ENCODE measurements around the gene MORN1.
"Not testable (repeated sequence)": the region's sequence is repeated elsewhere in the genome, so short reads cannot be mapped to it uniquely, and the experiment has no call there.

The MORN1 gene

DNA sequence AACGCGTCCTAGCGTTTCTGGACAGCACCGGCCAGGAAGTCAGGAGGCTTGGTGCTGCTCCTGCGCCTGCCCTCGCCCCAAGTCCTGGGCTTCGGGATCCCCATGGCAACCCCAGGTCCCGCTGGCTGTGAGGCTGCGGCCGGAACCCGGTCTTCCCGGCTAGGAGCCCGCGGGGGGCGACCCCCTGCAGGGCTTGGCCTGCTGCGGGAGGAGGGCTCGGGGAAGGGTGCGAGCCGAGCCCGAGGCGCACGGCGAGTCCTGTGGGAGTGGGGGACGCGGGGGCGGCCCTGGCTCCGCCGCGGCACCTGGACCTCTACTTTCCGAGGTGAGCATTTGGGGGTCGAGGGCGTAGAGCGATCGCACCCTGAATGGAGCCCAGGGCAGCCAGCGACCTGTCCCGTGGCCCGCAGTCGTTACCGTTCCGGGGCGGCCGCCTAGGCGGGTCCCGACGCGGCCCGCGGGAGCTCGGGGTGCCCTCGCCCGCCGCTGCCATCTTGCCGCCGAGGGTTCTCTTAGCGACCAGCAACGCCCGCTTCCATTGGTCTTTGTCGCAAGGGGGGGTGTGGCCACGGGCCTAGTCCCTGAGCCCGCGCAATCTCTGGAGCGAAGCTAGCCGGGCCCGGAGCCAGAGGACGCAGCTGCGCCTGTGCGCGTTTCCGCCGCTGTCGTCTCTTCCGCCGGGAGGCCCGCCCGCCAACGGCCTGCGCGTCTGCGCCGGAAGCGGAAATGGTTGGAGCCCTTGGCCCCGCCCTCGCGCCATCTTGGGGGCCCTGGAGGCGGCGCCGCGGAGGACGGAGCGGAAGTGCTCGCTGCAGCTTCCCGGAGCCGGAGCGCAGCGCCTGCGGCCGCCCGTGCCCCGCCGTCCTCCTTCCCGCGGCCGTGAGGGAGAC, at the start of gene MORN1, which contains the start of gene RER1:
Gene MORN1, minus strand, starts transcription at position 514 of the 890 bp plus-strand sequence. Its CDS starts 21 bp downstream, at position 493.
Gene RER1, plus strand, starts transcription at position 801 of the 890 bp plus-strand sequence. CDS start 3,950 bp downstream, outside the sequence.
- DNase-seq (ENCODE audit: low spot score) = peak; percentile 99

GRCh38 chr1:2440346-2440745, 49.0 kb upstream of the MORN1 start:
- not testable (repeated sequence) for DNase-seq (ENCODE audit: low spot score)

- DNase-seq (ENCODE audit: low spot score) = no peak
These were observed 48.0 kb upstream of the MORN1 start for GRCh38 chr1:2439369-2439768.

DNA sequence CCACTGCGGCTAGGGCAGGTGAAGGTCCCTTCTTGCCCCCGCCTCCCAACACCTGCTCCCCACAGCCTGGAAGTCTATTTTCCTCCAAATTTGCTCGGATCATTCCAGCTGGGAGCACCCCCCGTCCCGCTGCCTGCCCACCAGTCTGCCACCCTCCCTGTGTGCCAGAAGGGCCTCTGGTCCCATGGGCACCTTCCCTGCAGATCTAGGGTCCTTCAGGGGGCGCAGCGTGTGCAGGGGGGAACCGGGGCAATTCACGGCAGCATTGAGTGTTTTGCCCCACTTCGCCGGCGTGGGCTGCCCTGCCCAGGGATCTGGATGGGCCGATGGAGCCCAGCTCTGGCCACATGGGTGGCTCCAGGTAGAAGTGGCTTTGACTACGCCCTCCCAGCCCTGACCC, 47.3 kb upstream of the MORN1 start:
- no peak for DNase-seq (ENCODE audit: low spot score)

GRCh38 chr1:2438038-2438437, 46.7 kb upstream of the MORN1 start:
- no peak for DNase-seq (ENCODE audit: low spot score)

GRCh38 chr1:2437617-2438016, 46.3 kb upstream of the MORN1 start:
- DNase-seq (ENCODE audit: low spot score) = no peak

DNA sequence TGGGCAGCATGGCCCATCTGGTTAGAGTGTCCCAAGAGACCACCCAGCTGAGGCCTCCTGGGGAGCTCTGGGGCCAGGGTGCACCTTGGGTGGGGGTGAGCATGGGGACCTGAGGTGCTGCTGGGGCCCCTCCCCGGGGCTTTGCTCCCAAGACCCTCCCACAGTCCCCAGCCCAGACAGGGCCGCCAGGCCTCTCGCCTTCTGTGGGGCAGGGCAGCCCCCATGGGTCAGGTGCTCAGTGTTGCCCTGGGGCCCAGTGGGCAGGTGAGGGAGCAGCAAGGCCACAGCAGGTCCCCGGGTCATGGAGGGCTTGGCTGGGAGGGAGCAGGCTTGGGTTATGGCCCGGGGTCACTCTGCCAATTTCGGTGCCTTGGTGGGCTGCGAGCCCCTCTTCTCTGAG, 45.5 kb upstream of the MORN1 start:
- DNase-seq (ENCODE audit: low spot score) = no peak

DNA sequence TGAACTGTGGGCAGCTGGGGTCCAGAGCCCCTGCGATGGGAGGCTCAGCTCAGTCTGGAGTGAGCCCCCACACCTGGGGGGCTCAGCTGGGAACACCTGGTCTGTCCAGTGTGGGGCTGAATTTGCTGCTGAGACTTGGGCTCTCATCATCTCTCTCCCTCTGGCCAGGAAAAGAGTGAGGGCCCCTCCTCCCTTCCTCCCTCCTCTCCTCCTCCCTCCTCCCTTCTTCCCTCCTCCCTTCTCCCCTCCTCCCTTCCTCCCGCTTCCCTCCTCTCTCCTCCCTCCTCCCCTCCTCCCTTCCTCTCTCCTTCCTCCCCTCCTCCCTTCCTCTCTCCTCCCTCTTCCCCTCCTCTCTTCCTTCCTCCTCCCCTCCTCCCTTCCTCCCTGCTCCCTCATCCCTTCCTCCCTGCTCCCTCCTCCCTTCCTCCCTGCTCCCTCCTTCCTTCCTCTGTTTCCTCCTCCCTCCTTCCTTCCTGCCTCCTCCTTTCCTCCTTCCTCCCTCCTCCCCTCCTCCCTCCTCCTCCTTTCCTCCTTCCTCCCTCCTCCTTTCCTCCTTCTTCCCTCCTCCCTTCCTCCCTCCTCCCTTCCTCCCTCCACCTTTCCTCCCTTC, 44.5 kb upstream of the MORN1 start:
- DNase-seq (ENCODE audit: low spot score) = no peak

DNA sequence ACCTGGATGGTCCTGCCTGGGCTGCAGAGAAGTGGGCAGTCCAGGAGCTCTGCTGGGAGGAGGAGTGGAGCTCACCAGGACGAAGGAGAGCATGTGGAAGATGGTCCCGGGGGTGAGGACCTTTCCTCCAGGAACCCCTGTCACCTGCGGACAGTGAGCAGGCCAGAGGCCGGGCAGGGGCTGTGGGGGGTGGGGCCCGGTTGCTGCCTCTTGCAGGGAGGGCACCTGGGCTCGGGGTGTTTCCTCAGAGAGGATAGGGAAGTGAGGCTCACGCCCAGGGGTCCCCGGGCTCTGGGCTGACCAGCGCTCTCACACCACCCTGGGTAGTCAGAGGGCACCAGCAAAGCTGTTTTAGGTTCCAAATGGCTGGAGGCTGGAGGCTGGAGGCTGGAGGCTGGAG, 43.7 kb upstream of the MORN1 start:
- DNase-seq (ENCODE audit: low spot score) = no peak

- no peak for DNase-seq (ENCODE audit: low spot score)
These were observed 42.7 kb upstream of the MORN1 start for GRCh38 chr1:2433936-2434655.

DNA sequence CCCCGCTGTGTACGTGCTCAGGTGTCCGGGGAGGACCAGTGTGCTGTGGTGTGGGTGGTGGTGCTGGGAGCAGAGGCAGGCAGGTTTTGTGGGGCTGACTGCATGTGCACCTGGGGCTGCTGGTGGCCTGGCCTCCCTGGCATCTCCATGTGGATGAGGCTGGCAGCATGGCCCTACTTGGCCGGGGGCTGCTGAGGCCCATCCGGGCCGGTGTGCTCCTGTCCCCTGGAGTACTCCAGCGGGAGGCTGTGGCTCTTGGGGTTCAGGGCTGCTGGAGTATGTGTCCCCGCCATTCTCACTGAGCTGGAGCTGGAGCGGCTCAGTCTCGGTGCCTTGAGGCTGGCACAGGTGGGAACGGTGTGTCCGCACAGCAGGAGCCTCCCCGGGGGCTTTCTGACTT, 41.8 kb upstream of the MORN1 start:
- DNase-seq (ENCODE audit: low spot score) = no peak

DNA sequence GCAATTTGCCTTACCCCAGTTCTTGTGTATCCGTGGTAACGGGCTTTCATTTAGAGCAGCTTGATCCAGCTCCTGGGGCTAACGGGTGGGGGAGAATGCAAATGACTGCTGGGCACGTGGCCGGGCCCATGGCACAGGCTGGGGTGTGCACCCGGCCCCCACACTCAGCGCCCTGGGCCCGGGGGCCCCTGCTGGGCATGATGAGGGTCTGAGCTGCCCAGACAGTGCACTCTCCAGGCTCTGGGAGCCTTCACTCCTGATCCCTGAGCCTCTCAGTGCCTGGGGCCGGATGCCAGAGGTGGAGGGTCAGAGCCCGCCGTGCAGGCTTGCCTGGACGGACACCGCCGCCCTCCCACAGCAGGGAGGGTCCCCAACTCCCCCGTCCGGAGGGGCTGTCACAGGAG, 41.1 kb upstream of the MORN1 start:
- no peak for DNase-seq (ENCODE audit: low spot score)

- no peak for DNase-seq (ENCODE audit: low spot score)
These were observed 40.2 kb upstream of the MORN1 start for GRCh38 chr1:2431518-2431917.

DNA sequence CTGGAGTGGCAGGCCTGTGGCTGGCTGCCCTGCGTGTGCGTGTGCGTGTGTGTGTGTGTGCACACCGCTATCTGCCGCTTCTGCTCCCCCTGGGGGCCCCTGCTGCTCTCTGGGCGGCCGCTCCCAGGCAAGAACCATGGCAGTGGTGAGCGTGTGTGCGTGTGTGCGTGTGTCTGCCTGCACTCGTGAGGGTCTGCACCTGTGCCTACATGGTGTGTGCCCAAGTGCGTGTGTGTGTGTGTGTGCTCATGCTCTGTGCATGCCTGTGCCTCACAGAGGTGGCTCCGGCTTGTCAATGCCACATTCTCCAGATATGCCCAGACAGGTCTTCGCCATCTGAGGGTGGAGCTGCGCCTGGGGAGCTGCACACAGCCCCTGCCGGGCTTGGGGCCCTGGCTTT, 39.7 kb upstream of the MORN1 start:
- no peak for DNase-seq (ENCODE audit: low spot score)

DNA sequence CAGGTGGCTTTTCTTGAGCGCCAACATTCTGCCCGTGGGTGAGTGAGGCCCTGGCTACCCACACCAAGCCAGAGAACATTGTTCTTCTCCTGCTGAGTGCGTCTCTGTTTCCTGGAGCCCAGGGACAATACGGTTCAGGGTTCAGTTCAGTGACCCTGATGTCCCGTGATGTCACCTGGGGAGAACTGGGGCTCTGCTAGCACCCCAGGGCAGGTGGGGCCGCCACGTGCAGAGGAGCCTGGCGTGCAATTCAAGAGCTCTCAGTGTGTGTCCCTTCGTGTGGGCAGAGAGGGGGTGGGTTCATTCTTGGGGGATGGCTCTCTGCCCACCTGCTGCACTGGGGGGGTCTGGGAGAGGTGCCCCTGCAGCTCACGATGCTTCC, 39.2 kb upstream of the MORN1 start:
- no peak for DNase-seq (ENCODE audit: low spot score)

GRCh38 chr1:2429780-2430591, 38.6 kb upstream of the MORN1 start:
- DNase-seq (ENCODE audit: low spot score) = peak; percentile 71

GRCh38 chr1:2428490-2428889, 37.1 kb upstream of the MORN1 start:
- no peak for DNase-seq (ENCODE audit: low spot score)

- DNase-seq (ENCODE audit: low spot score) = no peak
These were observed 36.6 kb upstream of the MORN1 start for GRCh38 chr1:2427976-2428375.

GRCh38 chr1:2427051-2427450, 35.7 kb upstream of the MORN1 start:
- no peak for DNase-seq (ENCODE audit: low spot score)

DNA sequence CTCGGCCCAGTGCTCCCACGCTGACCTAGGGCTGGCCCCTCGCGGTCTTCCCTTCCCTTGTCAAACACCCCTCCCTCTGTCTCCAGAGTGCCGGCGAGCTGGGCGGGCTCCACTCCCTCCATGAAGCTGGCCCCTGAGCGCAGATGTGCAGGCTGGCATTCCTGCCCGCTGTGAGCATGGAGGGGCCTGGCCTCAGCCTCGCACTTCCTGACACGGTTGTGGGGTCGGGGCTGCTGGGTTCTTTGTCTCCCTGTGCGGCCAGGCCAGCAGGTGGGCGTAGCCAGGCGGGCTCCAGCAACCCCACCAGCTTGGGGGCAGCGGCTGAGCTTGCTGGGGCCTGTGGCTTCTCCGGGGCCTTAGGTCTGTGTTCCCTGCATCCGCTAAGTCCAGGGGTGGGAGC, 35.2 kb upstream of the MORN1 start:
- no peak for DNase-seq (ENCODE audit: low spot score)

DNA sequence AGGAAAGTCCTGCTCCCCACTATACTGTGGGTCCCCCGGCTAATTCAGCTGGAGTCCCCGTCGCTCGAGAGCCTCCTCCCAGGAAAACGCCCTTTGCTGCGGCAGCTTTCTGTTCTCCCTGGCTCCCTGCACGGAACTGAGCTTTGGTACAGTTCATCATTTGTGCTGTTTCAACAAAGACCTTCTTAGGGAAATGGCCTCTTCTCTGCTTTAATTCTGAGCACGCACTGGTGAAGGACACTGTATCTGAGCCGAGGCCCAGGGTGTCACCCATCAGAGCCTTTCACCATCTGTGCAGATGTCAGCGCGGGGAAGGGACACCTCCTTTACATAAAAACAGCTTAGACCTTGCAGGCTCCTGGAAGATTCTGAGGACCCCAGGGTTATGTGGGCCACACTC, 34.5 kb upstream of the MORN1 start:
- no peak for DNase-seq (ENCODE audit: low spot score)

DNA sequence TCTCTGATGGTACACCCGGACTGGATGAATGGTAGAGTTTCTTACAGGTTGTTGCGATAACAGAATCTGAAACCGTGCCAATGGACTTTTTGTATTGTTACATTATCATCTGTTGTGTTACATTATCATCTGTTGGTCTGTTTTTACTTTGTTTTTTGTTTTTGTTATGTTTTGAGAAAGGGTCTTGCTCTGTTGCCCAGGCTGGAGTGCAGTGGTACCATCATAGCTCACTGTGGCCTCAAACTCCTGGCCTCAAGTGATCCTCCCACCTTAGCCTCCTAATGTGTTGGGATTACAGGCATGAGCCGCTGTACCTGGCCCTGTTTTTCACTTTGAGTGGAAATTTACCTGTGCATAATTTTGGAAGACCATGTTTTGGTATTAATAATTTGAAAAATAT, 31.2 kb upstream of the MORN1 start:
- DNase-seq (ENCODE audit: low spot score) = no peak

Measured in iPS-NIHi11 (cell line).